Right renal pelvis (tissue), 4 donors: ENCODE results near the gene GRIK3. TPM values are rescaled to one million over a fixed set of nuclear protein-coding genes. Genes with fewer than 3 reads are reported as not detected.
A peak's percentile ranks its signal among the peaks of the same experiment; 100 is the strongest.

Experiments
- DNase-seq, 4 donors: peaks; one replicate each; pipeline ENCODE4 v3.0.0-alpha.2; 2013; ENCODE audit warnings: low read depth in 4 of 4, low spot score in 3 of 4, missing footprints in 1 of 4
- polyA plus RNA-seq, 4 donors: library from polyadenylated mRNA; unstranded; fragments of 120-200 nt; gene quantifications; one replicate each; pipeline ENCODE4 v1.2.1, GENCODE V29; 2013; ENCODE audit not compliant: insufficient read length in 4 of 4

The GRIK3 gene
- polyA plus RNA-seq, 4 donors: 3.0 to 4.2 (median 3.4) TPM

GRCh38 chr1:36863061-36863460, 171.3 kb downstream of the GRIK3 start:
- no peak for DNase-seq

DNA sequence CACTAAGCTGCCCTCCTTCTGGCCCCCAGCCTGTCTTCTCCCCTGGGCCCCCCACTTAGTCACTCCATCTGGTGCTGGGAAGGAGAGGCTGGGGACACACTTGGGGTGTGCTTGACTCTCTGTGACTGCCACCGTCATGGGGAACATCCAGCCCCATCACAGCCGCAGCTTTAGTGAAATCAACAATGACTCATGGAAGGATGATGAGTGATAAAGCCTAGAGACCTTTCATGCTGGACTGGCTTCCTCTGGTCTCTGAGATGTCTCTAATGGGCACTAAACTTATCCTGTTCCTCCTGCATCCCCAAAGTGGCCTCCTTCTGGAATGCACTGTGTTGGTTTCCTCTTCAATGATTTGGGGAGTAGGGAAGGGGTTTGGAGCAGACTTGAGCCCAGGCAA, 172.9 kb downstream of the GRIK3 start:
- DNase-seq: no peak

DNA sequence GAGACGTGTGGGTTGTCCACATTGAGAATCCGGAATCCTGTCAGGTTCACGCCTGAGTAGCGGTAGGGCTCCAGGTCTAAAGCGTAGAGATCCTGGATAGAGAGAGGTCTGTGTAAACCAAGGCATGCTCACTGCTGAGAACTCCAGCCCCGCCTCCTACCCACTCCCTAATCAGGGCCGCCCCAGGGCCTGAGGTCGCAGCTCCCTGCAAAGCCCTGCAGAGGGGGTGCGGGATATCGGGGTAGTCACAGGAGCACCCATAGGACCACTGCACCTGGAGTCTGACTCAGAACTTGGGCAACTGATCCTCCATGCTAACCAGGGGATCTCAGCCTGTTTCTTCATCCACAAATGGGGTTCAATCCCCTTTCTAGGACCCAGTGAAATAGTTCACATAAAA, 174.4 kb downstream of the GRIK3 start:
- DNase-seq: no peak

DNA sequence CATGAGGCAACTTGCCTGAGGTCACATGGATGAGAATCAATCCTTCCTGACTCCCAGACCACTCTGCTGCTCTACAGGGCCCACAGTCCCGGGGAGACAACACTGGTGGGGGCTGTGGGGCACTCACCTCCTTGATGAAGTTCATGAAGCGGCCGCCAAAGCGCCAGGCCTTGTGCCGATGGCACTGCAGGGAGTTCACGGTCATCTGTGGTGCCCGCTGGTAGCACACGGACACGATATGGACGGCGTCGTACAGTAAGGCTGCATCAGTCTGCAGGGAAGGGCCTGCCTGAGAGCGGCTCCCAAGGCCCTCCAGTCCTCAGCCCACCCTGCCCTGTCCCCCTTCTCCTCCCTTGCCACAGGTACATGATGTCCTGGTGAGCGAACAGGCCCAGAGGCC, 175.3 kb downstream of the GRIK3 start:
- DNase-seq: no peak

GRCh38 chr1:36858553-36858952, 175.8 kb downstream of the GRIK3 start:
- no peak for DNase-seq

DNA sequence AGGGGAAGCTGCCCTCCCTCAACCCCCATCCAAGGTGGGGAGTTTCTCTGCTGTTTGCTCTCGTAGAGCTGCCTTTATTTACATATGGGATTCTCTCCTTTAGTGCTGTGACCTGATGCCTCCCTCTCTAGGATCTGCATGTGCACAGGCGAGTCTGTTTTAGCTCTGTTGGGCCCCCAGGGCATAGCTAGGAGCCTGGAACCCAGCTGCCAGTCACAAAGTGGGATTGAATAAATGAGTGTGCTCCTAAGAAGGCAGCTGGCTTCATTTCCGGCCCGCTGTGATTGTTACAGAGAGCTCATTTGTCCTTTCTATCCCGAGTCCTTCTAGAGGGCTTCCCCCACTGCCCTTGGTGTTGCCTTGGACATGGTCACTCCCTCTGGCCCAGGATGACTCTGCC, 176.6 kb downstream of the GRIK3 start:
- DNase-seq: no peak

DNA sequence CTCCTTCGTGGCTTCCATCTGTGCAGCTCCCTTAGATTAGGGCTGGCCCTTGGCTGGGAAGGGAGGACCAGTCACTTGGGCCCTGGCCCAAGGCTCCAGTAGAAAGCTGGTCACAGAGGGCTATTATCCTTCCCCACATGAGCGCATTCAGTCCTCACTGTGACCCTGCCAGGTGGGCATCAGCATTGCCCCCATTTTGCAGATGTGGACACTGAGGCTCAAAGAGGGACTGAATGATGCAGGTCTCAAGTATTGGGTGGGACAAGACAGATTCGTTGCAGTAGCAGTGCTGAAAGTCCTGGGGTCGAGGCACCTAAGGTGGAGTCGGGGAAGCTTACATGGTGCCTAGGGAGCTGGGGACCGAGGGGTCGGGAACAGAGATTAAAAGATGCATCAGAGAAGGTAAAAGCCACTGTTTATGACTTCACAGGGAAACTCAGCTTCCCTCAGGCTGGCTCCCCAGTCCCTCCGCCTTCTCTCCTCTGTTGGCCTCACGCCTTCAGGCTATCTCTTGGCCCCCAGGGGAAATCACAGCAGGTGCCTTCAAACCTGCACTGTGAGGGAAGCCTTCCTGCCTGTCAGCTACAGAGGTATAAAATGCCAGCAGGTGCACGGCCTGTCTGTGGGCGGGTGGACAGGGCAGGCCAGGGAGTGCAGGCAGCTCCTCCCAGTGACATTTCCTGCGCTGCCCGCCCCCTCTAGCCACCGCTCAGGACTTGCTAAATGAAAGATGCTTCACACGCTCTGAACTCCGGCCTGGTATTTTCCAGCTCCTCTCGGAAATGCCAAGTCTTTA, 178.4 kb downstream of the GRIK3 start:
- DNase-seq: peak in 1 of 4 donors; percentile 4

DNA sequence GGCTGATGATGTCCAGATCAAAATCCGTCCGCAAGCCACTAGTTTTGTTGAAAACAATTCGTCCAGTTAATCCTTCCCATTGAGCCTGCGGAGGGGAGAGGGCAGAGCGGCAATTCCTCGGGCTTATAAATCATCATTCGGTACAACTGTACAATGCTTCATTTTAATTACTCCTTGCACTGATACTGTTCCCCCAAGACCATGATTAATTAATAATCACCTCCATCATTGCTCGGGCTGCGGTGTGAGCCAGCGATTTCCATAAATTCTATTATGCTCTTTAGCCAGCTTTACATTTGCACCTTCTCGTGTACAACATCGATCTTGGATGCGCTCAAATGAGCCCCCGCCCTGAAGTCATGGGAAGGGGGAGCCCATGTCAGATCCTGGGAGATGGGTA, 180.7 kb downstream of the GRIK3 start:
- no peak for DNase-seq

GRCh38 chr1:36852586-36852985, 181.7 kb downstream of the GRIK3 start:
- DNase-seq: no peak

DNA sequence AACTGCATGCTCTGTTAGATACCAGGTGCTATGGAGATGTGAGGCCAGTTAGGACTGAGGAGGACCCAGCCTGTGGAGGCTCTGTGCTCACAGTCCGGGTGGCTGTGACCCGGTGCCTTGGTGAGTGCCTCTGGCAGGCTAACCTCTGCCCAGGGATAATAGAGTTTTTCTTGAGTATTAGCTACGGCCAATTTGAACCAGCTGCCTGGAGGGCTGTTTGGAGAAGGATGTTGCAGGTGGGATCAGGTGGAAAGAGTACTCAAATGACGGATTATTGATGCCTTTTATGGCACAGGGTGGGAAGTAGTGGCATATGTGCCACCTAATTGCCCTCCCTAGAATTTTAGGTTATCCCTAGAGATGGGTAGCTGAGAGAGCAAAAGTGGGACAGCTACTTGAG, 182.7 kb downstream of the GRIK3 start:
- DNase-seq: no peak

- no peak for DNase-seq
Measured at GRCh38 chr1:36851087-36851486, 183.2 kb downstream of the GRIK3 start.

GRCh38 chr1:36849956-36850355, 184.4 kb downstream of the GRIK3 start:
- peak in 1 of 4 donors; percentile 14 for DNase-seq

- no peak for DNase-seq
Measured at GRCh38 chr1:36847761-36848160, 186.6 kb downstream of the GRIK3 start.

DNA sequence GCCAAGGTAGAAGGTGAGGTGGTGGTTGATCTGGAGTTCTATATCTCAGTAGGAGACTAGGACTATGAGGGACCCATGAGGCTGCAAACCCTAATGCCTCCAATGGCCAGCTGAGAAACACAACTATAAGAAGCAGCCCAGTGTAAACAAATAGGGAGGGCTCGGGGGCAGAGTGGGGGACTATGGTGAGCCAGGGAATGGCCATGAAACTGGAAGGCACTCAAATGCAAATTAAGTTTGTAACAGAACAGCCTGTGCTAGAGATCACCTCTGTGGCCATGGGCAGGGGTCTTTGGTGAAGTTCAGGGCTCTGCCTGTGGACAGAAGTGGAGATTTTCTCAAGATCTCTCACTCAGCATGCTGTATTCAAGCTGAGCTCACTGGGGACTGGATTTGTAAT, 187.1 kb downstream of the GRIK3 start:
- no peak for DNase-seq

GRCh38 chr1:36846357-36846756, 188.0 kb downstream of the GRIK3 start:
- DNase-seq: no peak

GRCh38 chr1:36845802-36846201, 188.5 kb downstream of the GRIK3 start:
- DNase-seq: no peak

DNA sequence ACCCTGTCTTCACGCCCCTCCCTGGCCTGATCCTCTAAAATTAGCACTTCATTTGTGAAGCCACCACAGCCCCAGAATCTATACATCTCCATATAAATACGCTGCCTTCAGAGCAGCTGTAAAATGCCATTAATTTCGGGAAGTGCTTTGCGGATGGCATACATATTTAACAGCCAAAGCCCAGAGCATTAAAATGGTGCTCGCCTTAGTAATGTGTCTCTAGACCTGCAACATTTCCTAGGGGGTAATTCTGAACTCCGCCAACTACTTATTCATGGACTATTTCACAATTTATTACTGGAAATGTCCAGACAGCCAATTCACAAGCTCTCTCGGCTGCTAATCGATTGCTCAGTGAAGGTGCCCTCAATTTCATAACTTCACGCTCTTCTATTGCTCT, 189.4 kb downstream of the GRIK3 start:
- no peak for DNase-seq

DNA sequence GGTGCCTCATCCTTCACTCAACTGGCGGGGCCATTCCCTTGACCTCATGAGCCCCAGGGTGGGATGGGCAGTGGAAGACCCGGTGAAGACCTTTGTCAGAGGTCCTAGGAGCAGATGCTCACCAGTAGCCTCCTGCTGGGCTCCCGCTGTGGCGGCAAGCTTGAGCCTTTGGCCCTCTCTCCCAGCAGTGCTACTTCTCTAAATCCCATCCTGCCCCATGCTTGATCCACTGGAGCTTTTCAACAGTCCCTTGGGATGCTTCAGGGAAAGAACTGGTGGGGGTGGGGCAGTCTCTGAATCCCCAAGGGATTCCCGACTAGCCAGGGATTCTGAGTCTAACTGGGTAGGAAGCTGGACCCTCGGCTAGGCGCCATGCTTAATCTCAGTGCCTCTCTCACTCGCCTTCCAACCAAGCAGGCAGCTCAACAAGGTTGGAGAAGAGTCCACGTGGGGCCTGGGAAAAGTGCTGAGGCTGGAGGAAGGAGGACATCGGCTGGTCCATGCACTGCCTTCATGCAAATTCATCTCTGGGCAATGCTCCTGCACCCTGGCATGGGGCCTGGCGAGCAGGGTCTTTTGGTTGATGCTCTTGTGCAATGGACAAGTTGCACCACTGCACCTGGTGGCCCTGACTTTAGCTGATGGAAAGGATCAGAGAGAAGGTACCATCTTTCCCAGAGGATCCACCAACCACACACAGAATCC, 190.3 kb downstream of the GRIK3 start:
- DNase-seq: no peak

DNA sequence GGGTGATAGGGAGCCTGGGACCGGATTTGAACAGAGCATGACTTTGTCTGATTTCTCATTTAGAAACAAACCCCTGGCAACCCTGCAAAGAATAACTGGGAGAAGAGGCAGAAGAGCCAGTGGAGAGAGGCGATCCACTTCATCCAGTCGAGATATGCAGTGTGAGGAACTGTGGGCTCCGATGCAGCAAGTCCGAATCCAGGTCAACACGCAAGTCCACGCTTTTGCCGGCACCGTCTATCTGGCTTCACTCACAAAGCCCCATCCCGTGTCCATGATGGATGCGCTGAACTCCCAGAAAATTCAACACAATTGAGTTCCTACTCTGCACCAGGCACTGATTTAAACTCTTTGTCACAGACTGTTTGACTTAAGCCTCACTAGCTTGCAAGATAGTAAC, 191.3 kb downstream of the GRIK3 start:
- DNase-seq: no peak

- no peak for DNase-seq
Measured at GRCh38 chr1:36842448-36842847, 191.9 kb downstream of the GRIK3 start.

DNA sequence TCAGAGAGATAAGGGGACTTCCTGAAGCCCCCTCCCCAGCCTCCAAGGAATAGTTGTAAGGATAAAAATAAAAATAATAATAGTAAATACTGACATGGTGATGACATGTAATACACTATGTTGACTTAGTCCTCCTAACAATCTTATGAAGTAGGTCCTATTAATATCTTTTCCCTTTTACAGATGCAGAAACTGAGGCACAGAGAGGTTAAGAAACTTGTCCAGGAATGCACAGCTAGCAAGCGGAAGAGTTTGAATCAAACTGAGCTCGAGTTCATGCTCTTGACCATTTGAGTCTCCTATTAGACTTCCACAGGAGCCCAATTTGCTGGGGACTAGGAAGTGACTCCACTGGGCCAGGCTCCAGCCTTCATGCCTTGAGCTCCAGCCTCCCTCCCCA, 194.8 kb downstream of the GRIK3 start:
- DNase-seq: no peak

DNA sequence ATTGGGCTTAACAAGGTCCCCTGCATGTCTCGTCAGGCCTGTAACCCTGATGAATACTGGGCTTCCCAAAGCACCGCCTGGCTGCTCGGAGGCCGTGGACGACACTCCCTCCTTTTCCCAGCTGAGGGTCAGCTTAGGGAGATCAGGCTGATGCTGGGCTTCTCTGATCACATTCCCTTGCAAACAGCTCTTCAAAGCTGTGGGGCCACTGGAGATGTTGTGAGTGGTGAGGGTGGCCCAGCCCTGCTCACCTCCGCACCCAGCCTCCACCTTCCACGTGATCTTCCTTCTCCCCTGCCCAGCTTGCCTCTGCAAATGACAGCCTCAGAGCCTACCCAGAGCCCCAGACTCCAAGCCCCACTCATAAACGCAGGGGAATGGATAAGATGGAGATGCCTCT, 195.4 kb downstream of the GRIK3 start:
- no peak for DNase-seq
